ENCODE results near the gene FAM72A.

DNA sequence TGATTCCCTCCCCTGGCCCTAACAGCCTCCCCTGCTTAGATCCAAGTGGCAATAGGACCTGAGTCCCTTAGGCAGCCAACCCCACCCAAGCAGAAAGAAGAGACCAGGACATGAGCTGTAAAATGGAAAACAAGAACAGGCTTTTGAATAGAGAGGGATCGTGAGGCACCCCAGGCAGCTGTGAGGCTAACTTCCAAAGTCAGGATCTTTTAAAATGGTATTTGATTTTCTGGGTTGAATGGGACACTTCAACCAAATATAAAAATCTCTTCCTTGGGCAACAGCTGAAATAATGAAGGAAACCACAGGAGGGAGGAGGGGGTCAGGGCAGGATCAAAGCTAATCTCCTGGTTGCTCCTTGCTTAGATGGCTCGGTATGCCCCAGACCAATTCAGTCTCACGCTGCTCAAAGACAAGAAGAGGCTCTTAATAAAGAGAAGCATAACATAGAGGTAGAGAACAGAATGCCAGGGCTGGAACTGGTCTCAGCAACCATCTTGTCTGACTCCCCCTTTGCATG, 56.8 kb downstream of the FAM72A start:
- TF ChIP-seq, protein P1, sequence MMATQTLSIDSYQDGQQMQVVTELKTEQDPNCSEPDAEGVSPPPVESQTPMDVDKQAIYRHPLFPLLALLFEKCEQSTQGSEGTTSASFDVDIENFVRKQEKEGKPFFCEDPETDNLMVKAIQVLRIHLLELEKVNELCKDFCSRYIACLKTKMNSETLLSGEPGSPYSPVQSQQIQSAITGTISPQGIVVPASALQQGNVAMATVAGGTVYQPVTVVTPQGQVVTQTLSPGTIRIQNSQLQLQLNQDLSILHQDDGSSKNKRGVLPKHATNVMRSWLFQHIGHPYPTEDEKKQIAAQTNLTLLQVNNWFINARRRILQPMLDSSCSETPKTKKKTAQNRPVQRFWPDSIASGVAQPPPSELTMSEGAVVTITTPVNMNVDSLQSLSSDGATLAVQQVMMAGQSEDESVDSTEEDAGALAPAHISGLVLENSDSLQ (IDR thresholded peaks at IDR 0.05) = no peak
- TF ChIP-seq NFRKB (IDR thresholded peaks at IDR 0.05) (no peak), HDGF (IDR thresholded peaks at IDR 0.05; ENCODE audit: borderline replicate concordance) (no peak), FOXA1 (IDR thresholded peaks at IDR 0.05) (no peak), ZNF384 (IDR thresholded peaks at IDR 0.05) (no peak), ELF4 (IDR thresholded peaks at IDR 0.05) (no peak), SP1 (IDR thresholded peaks at IDR 0.05) (no peak)
